HCT116 (cell line): ENCODE results near the gene PRRC2A. TPM values are rescaled to one million over a fixed set of nuclear protein-coding genes. Genes with fewer than 3 reads are reported as not detected.

Experiments used
- ATAC-seq: fragments of 200-7000 bp; cut with Tn5 transposase; 2 replicates; pipeline ENCODE4 v1.9.1; 2020; ENCODE audit warnings: mild to moderate bottlenecking, moderate library complexity
- BruUV-seq: library from RNA; stranded (reverse); fragments of 400-500 nt; replicated peaks from 2 replicates; lab custom pipeline; 2021; lab: Mats Ljungman, UMichigan
- CTCF ChIA-PET: fragments of 300-600 bp; sonication (Branson Sonifier 250); formaldehyde crosslinking; loops from one replicate; lab custom pipeline; 2021; ENCODE audit warnings: antibody characterized with exemption; lab: Charles Lee
- POLR2A ChIA-PET: fragments of 300-600, 350-600 bp; sonication (Branson Sonifier 250); formaldehyde crosslinking; loops from one replicate; lab custom pipeline; 2021; ENCODE audit warnings: antibody characterized with exemption; lab: Charles Lee
- RAD21 ChIA-PET, 2 experiments: fragments of 300-600 bp; sonication (Branson Sonifier 250); formaldehyde crosslinking; loops; one replicate each; lab custom pipeline; 2023; ENCODE audit warnings: low total read pairs in 2 of 2; ENCODE audit not compliant: uncharacterized antibody in 2 of 2, unreplicated experiment in 2 of 2, low non-redundant PET in 1 of 2; lab: Charles Lee
- DNase-seq: peaks from one replicate; pipeline ENCODE4 v3.0.0-alpha.2; 2010; ENCODE audit warnings: low read depth, low spot score
- H2AFZ ChIP-seq: fragments of 200-600 bp; shearing (Covaris generic), sonication (generic); 2 replicates; pipeline ENCODE4 v1.6.1; 2017; ENCODE audit warnings: low read depth, mixed run types, mixed read lengths, antibody characterized with exemption, low read length; ENCODE audit not compliant: poor library complexity, severe bottlenecking
- H3K27ac ChIP-seq: 2 replicates; pipeline ENCODE4 v1.5.1; 2012; ENCODE audit warnings: low read depth, low read length
- H3K27me3 ChIP-seq: fragments of 200-600 bp; sonication (generic); 2 replicates; pipeline ENCODE4 v1.6.1; 2016; ENCODE audit warnings: mixed run types, low read length, mixed read lengths; ENCODE audit not compliant: insufficient read depth
- H3K36me3 ChIP-seq, 2 experiments: fragments of 200-500 bp in 1 of 2; fragments of 200-600 bp in 1 of 2; sonication (Bioruptor generic) in 1 of 2; sonication (generic) in 1 of 2; 2 replicates each; pipeline versions ENCODE4 v1.5.1 to v1.6.1; 2014 to 2016; ENCODE audit warnings: low read length in 2 of 2, inconsistent platforms in 1 of 2, mixed read lengths in 1 of 2, mixed run types in 1 of 2; ENCODE audit not compliant: insufficient read depth in 2 of 2, control insufficient read depth in 1 of 2
- H3K4me1 ChIP-seq, 2 experiments: fragments of 200-600 bp in 1 of 2; sonication (generic) in 1 of 2; 2 replicates each; pipeline versions ENCODE4 v1.5.1 to v1.6.1; 2012 to 2017; ENCODE audit warnings: low read length in 2 of 2, inconsistent platforms in 1 of 2, mild to moderate bottlenecking in 1 of 2, mixed read lengths in 1 of 2, mixed run types in 1 of 2, moderate library complexity in 1 of 2; ENCODE audit not compliant: insufficient read depth in 2 of 2, control insufficient read depth in 1 of 2
- H3K4me2 ChIP-seq: fragments of 200-600 bp; sonication (generic); 2 replicates; pipeline ENCODE4 v1.6.1; 2017; ENCODE audit warnings: mixed run types, low read length, mixed read lengths
- H3K4me3 ChIP-seq, 2 experiments: fragments of 200-600 bp in 1 of 2; sonication (generic) in 1 of 2; replicated peaks in 1 of 2; 2 replicates each; pipeline ENCODE4 v1.5.1; 2011 to 2016; ENCODE audit warnings: low read length in 2 of 2, control low read depth in 1 of 2, low read depth in 1 of 2, mild to moderate bottlenecking in 1 of 2, mixed read lengths in 1 of 2, mixed run types in 1 of 2
- H3K79me2 ChIP-seq: fragments of 200-600 bp; sonication (generic); 2 replicates; pipeline ENCODE4 v1.6.1; 2017; ENCODE audit warnings: mild to moderate bottlenecking, mixed run types, low read length, moderate library complexity, mixed read lengths; ENCODE audit not compliant: insufficient read depth
- H3K9ac ChIP-seq: fragments of 200-600 bp; sonication (generic); 2 replicates; pipeline ENCODE4 v1.6.1; 2016; ENCODE audit warnings: low read length, mixed read lengths
- H3K9me2 ChIP-seq: fragments of 200-600 bp; sonication (generic), shearing (Covaris generic); 2 replicates; pipeline ENCODE4 v1.6.1; 2017; ENCODE audit warnings: mixed run types, mild to moderate bottlenecking, moderate library complexity; ENCODE audit not compliant: insufficient read depth
- H3K9me3 ChIP-seq, 2 experiments: fragments of 200-500 bp in 1 of 2; fragments of 200-600 bp in 1 of 2; sonication (Bioruptor generic) in 1 of 2; sonication (generic) in 1 of 2; 2 replicates each; pipeline ENCODE4 v1.6.1; 2014 to 2017; ENCODE audit warnings: low read length in 2 of 2, mixed read lengths in 2 of 2, inconsistent platforms in 1 of 2, low read depth in 1 of 2, mild to moderate bottlenecking in 1 of 2, mixed run types in 1 of 2, moderate library complexity in 1 of 2; ENCODE audit not compliant: control insufficient read depth in 1 of 2, insufficient read depth in 1 of 2
- H4K20me1 ChIP-seq: fragments of 200-600 bp; sonication (generic), shearing (Covaris generic); 2 replicates; pipeline ENCODE4 v1.6.1; 2017; ENCODE audit warnings: mixed run types, mild to moderate bottlenecking, moderate library complexity; ENCODE audit not compliant: insufficient read depth
- ATF3 ChIP-seq: IDR thresholded peaks from 2 replicates; pipeline ENCODE4 v1.6.1; 2012
- CTCF ChIP-seq, 3 experiments: fragments of 200-600 bp in 1 of 3; sonication (generic) in 1 of 3; IDR thresholded peaks in 2 of 3; conservative IDR thresholded peaks in 1 of 3; 2 replicates each; pipeline ENCODE4 v1.5.1; 2012 to 2017; ENCODE audit warnings: low read depth in 2 of 3, low read length in 2 of 3, antibody characterized with exemption in 1 of 3, borderline replicate concordance in 1 of 3, control low read depth in 1 of 3, mild to moderate bottlenecking in 1 of 3, mixed read lengths in 1 of 3, mixed run types in 1 of 3, moderate library complexity in 1 of 3; ENCODE audit not compliant: insufficient read depth in 1 of 3
- EGR1 ChIP-seq: IDR thresholded peaks from 2 replicates; pipeline ENCODE4 v1.6.1; 2012; ENCODE audit warnings: low read depth
- ELF1 ChIP-seq: IDR thresholded peaks from 2 replicates; pipeline ENCODE4 v1.6.1; 2012; ENCODE audit warnings: low read depth, borderline replicate concordance
- POLR2A ChIP-seq: IDR thresholded peaks from 2 replicates; pipeline ENCODE4 v1.7.0; 2011; ENCODE audit warnings: borderline replicate concordance; ENCODE audit not compliant: insufficient read depth, insufficient read length; ENCODE audit errors: extremely low read depth
- SIN3A ChIP-seq: IDR thresholded peaks from 2 replicates; pipeline ENCODE4 v1.6.1; 2012; ENCODE audit warnings: low read depth
- SP1 ChIP-seq: IDR thresholded peaks from 2 replicates; pipeline ENCODE4 v1.6.1; 2012; ENCODE audit warnings: low read depth
- SRF ChIP-seq: IDR thresholded peaks from 2 replicates; pipeline ENCODE4 v1.6.1; 2012; ENCODE audit warnings: low read depth
- TCF7L2 ChIP-seq: IDR thresholded peaks from 2 replicates; pipeline ENCODE4 v1.7.0; 2011; ENCODE audit warnings: borderline replicate concordance, inconsistent platforms; ENCODE audit not compliant: insufficient read depth, insufficient read length; ENCODE audit errors: extremely low read depth
- ZFX ChIP-seq: fragments of 450-650 bp; IDR thresholded peaks from 2 replicates; pipeline ENCODE4 v1.6.1; 2017
- ZNF274 ChIP-seq: fragments of 200-500 bp; sonication (Bioruptor generic); IDR thresholded peaks from 2 replicates; pipeline ENCODE4 v1.6.1; 2014; ENCODE audit warnings: mild to moderate bottlenecking, low read depth, low read length, inconsistent platforms
- intact Hi-C: fragments of 100-400 bp; cut with micrococcal nuclease; formaldehyde crosslinking; loops from 2 replicates; pipeline ENCODE4 v1.10.0; 2022
- total RNA-seq: library from RNA; stranded (reverse); gene quantifications from one replicate; pipeline ENCODE4 v1.2.1, GENCODE V29; 2021; ENCODE audit not compliant: unreplicated experiment

PRRC2A gene
- total RNA-seq, 1 experiment from 2014 or later = 250 TPM

DNA sequence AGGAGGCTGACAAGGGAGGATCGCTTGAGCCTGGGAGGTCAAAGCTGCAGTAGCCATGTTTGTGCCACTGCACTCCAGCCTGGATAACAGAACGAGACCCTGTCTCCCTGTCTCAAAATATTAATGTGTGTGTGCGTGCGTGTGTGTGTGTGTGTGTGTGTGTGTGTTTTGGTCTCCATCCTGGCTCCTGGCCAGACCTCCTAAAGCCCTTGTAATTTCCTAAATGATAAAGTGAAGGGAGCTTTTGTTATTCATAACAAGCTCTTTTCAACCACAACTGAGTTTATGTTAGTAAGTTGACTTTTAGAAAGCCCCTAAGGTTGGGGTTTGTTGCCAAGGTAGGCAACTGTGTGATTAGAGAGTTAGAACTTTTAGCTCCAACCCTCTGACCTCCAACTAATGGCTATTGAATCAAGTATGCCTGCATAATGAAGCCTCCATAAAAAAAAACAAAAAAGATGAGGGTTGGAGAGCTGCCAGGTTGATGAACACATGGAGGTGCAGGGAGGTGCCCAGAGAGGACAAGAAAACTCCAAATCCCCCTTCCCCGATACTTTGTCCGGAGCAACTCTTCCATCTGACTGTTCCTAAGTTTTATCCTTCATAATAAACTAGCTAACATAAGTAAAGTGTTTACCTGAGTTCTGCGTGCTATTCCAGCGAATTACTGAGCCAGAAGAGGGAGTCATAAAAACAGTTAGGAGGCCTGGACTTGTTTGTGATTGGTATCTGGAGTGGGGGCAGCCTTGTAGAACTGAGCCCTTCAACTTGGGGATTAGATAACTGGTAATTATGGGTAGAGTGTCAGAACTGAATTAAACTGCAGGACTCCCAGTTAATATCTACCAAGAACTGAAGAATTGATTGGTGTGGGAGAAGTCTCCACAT lies 10.8 kb upstream of the PRRC2A start:
- intact Hi-C loops = no loop called here
- CTCF ChIA-PET = interaction anchor here (0.9 to 1.6 kb wide), 3 partner anchors 9 to 13 kb away, joined by 3 to 6 read pairs (median 3); no protein-coding TSS in a partner anchor
- Histone ChIP-seq H3K4me2 (no peak overlapping the region), H3K9me3 (no peaks in the 10 kb centered on the region), H2AFZ (no peak overlapping the region), H3K27me3 (no peaks in the 10 kb centered on the region), H4K20me1 (no peaks in the 10 kb centered on the region), H3K4me3 (no peak overlapping the region), H3K27ac (no peak overlapping the region), H3K79me2 (no peaks in the 10 kb centered on the region), H3K36me3 (no peaks in the 10 kb centered on the region), H3K4me1 (no peaks in the 10 kb centered on the region), H3K9me2 (no peaks in the 10 kb centered on the region), H3K9ac (no peak overlapping the region)
- TF ChIP-seq SP1 (no peak), SIN3A (no peak), SRF (no peak), ZFX (no peak), TCF7L2 (no peak), POLR2A (no peak), CTCF (IDR thresholded peaks at IDR 0.05 in 2 of 3, conservative IDR thresholded peaks at IDR 0.05 in 1 of 3; ENCODE audit: borderline replicate concordance in 1 of 3, insufficient read depth in 1 of 3, low read depth in 2 of 3, low read length in 2 of 3) (no peak), ZNF274 (no peak), ELF1 (no peak), ATF3 (no peak), EGR1 (no peak)
- BruUV-seq = no TSS peak
- ATAC-seq = no peak
- POLR2A ChIA-PET = no interaction called here
- no peak for DNase-seq
- RAD21 ChIA-PET = interaction anchor here in 1 of 2 experiments (0.6 kb wide), 1 partner anchor 229 kb away, joined by 3 read pairs; no protein-coding TSS in a partner anchor
